Hematopoietic multipotent progenitor cell treated with erythropoietin and hydrocortisone succinate and interleukin-3 and kit ligand, for 4 days (in vitro differentiated cells): ENCODE measurements around the gene CHRD.
"Not testable (repeated sequence)": the region's sequence is repeated elsewhere in the genome, so short reads cannot be mapped to it uniquely, and the experiment has no call there.

Experiments used
- DNase-seq: peaks from one replicate; pipeline ENCODE4 v3.0.0-alpha.2; 2015

CHRD gene

DNA sequence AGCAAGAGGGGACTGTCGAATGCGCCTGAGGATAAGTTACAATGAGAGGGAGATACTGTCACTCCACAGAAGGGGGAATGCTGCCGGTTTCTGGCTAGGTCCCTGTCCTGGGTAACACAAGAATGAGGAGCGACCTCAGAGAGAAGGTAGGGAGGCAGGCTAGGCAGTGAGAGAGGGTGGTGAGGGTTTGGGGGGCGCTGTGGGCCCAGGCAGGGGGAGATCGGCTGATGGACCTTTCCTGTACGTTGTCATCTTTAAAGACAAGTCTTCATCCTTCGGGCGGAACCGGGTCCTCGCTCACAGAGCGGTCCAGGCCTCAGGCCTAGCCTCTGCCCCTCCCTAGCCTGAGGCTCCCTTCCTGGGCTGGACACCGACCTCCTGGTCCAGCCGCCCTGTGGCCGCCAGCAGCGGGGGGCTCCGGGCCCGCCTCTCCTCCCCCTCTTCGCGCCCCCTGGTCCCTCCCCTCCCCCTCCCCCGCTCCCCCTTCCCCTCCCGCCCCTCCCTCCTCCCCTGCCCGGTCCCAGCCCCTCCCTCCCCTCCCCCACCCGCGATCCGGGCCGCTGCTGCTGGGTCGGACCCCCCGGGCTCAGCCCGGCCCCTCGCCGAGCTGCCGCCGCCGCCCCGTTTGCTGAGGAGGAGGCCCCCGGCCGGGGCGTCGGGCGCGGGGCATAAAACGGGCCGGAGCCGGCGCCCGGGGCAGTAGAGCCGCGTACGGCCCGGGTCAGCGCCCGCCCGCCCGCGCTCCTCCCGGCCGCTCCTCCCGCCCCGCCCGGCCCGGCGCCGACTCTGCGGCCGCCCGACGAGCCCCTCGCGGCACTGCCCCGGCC is at the start of gene CHRD:
TSS of gene CHRD (plus strand) at position 697 of the 827 bp plus-strand sequence. CDS start 265 bp downstream, outside the sequence.
- no peak for DNase-seq

DNA sequence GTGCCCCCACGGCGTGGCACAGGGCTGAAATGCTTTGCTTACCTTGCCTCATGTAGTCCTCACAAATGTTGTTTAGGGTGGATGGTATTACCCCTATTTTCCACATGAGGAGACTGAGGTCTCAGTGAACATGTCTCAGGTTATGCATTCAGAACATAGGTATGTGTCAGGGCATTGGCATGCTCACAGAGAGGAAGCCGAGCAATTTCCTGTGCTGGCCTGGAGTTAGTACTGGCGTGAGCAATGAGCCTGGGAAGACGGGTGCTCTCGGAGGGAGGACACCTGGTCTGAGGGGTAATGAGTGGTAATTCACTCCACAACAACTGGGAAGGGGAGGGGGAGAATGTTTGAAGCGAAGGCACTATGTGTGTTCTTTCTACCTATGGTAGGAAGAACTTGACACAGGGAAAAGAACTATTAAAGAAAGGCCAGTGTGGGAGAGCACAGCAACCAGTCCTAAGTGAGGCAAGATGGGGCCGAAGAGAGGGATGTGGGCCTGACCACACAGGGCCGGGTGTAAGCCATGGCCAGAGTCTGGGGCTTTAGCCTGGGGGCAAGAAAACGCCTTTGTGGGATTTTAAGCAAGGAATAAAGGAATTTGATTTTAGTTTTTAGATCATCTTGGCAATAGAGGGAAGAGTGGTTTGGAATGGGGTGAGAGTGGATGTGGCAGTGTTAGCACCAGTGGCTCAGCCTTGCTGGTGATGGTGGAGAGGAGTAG is 47.3 kb upstream of the CHRD start:
- DNase-seq = no peak

DNA sequence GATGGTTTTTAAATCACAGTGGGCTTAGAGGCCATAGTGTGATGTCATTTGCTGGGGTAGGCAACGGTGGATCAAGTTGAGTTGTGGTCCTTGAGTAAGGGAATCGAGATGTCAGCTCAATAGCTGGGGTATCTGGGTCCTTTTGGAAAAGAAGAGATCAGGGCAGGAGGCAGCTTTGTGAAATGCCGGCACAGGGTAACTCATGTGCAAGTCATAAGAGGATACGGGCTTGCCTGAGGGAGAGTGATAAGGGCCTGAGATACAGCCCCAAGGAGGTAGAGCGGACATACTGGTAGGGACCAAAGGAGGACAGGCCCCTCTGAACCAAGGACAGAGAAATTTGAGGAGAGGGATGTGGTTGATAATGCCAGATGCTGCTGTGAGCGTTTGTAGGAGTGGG is 46.7 kb upstream of the CHRD start:
- peak; percentile 25 for DNase-seq

DNA sequence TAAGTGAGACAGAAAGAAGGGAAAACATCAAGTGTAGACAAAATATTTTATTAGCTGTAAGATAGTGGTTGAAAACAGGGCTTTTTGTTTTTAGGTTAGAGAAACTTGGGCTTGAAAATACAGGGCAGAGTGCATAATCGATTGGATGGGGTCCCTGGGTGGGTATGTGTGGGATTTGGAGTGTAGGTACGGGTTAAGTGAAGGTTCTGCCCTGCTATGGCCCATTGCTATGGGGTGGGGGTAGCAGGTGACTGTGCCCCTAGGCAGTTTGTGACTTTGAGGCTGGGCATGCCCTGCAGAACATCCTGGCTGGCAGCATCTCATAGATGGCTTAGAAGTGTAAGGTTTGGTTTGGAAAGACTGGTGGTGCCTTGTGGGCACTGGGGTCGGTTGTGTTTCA is 46.2 kb upstream of the CHRD start:
- DNase-seq = no peak

DNA sequence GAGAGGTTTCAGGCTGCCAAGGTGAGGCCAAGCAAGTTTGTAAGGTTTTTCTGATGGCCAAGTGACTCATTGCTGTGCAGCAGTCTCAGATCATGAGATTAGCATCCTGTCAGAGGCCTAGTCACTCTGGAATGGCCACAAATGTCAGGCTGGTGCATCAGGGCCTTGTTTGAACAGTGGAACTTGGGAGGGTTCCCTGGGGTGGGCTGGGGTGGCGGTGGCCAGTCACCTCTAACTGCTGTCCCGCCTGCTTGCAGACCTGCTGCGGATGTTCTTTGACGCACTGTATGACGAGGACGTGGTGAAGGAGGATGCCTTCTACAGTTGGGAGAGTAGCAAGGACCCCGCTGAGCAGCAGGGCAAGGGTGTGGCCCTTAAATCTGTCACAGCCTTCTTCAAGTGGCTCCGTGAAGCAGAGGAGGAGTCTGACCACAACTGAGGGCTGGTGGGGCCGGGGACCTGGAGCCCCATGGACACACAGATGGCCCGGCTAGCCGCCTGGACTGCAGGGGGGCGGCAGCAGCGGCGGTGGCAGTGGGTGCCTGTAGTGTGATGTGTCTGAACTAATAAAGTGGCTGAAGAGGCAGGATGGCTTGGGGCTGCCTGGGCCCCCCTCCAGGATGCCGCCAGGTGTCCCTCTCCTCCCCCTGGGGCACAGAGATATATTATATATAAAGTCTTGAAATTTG is 45.2 kb upstream of the CHRD start:
- peak; percentile 60 for DNase-seq

DNA sequence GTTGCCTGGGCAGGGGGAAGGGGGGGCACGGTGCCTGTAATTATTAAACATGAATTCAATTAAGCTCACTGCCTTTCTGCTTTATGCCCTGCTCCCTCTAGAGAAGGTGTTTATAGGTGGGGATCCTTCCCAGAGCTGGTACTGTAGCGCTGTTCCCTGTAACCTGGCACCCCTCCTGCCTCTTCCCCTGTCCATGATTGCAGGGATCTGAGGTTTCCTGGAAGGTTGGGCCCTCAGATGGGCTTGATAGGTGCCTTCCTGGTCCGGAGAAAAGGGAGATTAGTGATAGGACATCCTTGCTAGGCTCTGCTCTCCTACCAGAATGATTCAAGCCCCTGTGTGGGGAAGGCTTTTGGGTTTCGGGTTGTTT is 44.6 kb upstream of the CHRD start:
- no peak for DNase-seq

DNA sequence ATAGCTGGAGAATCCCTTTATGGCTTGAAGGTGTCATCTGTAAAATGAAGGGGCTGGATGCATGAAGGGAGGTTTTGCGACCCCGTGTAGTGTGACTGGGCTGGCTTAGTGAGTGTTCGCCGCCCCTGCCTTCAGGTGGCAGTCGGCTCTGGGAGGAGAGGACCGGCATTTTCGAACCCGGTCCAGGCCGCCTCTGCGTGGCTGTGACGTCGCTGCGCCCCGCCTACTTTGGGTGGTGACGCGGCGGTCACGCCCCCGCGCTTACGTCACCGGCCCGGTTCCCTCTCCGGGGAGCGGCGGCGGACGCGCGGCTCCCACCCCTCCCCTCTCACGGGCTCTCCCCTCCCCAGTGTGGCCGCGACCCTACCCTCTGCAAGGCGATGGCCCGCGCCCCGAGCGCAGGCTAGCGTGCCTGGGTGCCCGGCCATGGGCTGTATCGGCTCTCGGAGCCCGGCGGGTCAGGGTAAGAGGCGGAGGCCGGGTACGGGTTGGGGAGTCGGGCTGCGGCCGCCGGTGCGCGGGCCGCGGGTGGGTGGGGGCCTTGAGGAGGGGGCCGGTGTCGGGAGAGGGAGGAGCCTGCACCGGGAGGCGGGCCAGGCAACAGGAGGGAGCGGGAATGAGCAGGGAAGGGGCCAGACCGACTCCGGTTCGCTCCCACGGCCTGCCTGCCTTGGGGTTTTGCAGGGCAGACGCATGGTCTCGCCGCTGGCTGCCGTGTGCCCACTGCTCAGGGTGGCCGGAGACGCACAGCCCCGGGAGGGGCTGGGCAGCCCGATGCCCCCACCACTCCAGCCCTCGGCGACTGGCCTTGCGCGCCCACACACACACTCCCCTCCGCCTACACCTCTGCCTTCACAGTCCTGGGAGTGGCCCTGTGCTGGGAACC is 44.0 kb upstream of the CHRD start:
- DNase-seq = peak; percentile 85

DNA sequence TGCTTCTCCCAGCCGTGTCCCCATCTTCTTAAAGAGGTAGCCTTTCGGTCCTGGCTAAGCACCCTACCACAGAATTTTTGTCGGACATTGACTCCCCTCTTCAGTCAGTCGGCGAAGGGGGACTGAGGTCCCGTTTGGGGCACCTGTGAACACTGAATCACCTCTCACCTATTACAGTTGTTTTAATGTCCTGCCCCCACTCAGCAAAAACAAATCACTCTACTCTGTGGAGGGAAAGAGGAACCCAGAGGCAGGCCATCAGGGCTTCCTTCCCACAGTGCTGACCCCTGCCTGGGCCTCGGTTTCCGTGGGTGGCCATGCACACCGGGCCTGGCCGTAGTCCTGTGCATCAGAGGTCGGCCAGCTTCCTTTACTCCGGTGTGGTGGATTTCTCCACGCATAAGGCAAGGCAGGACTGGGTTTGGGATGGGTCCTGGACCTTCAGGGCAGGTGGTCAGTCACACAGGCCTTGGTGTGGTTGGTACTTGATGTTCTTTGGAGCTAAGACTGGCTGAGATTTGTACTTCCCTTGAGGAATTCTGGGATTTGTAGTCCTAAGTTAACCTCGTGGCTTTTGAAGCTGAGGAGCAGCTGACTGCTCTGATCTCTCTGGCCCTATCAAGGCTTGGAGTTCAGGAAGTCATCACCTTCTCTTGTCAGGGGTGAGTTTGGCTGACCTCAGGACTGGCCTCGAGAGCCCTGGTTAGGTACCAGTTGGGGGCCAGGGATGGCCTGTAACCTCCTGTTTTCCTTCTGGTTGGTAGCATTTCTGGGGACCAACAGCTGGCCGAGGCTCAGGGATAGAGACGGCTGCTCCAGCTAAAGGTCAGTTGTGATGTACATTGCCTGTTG is 43.1 kb upstream of the CHRD start:
- DNase-seq = peak; percentile 65

DNA sequence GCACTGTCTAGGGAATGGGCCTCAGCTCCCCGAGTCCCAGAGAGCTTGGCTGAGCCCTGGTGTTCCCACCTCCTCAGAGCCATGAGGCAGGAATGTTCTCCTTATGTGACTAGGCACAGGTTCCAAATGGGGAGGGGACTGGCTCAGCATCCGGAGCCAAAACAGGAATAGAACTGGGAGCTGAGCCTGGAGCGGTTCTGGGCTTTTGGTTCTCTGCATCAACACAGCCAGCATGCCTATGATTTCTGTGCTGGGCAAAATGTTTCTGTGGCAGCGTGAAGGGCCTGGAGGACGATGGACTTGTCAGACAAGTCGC is 42.5 kb upstream of the CHRD start, which contains the start of gene FAM131A:
TSS of gene FAM131A (plus strand) at position 202 of the 316 bp plus-strand sequence. CDS start at position 233, 31 bp downstream.
- DNase-seq = no peak

DNA sequence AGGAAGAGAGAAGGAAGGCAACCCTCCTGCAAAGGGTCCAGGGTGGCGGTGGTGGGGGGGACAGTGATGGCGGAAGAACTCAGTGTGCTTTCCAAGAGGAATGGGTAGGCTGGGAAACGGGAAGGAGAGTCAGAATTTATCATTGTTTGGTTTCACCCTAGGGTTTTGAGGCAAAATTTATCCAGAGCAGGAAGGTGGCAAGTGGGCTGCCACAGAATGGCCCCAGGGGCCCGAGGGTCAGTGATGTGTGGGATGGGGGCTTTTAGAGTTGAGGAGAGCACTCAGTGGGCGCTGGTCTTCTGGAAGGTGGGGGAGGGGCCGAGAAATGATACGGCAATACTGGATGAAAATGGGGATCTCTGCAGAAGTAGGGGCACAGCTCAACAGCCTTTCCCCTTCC is 41.9 kb upstream of the CHRD start:
- DNase-seq = no peak

DNA sequence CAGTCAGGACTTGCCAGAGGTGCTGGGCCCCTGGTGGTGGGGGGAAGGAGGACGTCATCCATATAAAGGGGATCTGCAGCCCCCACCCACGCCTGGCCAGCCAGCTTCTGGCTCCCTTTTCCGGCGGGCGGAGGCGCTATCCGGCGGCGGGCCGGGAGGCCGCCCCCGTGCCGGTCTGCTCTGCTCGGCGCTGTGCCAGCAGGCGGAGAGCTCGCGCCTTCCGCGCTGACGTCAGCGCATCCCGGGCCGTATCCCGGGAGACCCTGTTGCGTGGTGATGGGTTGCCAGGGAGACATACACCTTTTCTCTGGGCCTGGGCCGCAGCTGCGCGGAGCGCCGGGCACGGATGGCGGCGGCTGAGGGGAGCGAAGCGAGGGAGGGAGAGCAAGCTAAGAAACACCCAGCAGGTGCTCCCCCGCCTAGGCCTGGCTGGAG is 41.3 kb upstream of the CHRD start:
- DNase-seq = no peak

DNA sequence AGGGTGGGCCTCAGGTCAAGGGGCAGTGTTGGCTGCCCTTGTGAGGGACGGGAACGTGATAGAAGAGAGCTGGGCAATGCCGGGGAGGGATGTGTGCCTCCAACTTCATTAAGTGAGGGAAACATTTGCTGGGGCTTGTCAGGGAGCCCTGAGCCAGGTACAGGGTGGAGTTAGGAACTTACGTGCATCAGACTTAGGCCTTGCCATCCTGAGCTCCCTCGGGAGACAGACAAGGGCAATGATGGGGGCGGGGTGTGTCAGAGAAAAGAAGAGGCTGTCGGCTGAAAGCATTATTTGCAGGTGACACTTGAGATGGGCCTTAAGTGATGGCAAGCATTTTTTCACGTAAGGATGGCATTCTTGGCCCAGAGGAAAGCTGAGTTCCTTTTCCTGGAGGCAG is 40.9 kb upstream of the CHRD start:
- DNase-seq = no peak

DNA sequence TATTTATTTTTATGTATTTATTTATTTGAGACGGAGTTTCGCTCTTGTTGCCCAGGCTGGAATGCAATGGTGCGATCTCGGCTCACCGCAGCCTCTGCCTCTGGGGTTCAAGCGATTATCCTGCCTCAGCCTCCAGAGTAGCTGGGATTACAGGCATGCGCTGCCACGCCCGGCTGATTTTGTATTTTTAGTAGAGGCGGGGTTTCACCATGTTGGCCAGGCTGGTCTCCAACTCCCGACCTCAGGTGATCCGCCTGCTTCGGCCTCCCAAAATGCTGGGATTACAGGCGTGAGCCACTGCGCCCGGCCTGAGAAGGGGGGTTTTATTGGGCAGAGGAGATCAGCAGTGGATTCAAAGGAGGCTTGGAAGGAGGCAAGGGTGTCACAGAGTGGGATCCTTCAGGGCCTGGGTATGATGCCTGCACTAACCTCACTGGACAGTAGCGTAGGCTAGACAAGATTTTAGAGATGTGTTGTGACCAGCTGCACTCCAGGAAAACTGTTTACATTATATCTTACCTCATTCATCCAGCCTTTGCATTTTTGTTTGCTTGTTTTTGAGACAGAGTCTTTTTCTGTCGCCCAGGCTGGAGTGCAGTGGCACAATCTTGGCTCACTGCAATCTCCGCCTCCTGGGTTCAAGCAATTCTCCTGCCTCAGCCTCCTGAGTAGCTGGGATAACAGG is 40.3 kb upstream of the CHRD start:
- DNase-seq = not testable (repeated sequence)

DNA sequence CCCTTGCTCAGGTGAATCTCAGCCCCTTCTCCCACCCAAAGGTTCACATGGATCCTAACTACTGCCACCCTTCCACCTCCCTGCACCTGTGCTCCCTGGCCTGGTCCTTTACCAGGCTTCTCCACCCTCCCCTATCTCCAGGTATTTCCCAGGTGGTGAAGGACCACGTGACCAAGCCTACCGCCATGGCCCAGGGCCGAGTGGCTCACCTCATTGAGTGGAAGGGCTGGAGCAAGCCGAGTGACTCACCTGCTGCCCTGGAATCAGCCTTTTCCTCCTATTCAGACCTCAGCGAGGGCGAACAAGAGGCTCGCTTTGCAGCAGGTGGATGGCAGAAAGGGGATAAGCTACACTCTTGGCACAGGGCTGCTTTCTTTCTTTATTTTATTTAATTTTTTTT is 37.9 kb upstream of the CHRD start:
- no peak for DNase-seq

DNA sequence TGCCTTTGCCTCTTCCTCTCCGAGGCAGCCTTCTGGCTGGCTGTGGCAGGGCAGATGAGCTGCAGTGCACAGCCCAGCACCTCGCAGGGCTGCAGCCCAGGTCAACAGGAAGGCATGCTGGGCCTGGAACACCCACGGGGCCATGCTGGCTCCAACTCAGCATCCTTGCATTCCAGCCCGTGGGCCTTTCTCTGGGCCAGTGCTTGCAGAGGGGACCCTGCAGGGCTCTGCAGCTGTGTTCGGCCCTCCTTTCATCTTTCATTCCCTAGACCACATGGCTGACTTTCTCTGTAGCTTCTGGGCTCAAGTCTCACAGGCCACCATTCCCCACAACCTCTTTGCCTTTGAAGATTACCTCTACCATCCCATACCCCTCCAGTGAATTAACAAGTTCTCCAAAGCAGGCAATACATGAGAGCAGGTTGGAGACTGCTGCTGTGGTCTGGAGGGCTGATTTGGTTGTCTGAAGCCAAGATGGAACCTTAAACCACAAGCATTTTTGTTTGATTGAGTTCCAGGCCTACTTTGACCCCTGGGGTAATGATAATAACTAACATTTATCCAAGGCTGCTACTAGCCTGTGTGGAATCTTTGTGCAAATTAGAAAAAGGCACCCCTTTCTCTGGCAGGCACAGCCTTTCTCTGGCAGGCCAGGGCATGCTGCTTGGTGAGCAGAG is 36.5 kb upstream of the CHRD start:
- DNase-seq = no peak

DNA sequence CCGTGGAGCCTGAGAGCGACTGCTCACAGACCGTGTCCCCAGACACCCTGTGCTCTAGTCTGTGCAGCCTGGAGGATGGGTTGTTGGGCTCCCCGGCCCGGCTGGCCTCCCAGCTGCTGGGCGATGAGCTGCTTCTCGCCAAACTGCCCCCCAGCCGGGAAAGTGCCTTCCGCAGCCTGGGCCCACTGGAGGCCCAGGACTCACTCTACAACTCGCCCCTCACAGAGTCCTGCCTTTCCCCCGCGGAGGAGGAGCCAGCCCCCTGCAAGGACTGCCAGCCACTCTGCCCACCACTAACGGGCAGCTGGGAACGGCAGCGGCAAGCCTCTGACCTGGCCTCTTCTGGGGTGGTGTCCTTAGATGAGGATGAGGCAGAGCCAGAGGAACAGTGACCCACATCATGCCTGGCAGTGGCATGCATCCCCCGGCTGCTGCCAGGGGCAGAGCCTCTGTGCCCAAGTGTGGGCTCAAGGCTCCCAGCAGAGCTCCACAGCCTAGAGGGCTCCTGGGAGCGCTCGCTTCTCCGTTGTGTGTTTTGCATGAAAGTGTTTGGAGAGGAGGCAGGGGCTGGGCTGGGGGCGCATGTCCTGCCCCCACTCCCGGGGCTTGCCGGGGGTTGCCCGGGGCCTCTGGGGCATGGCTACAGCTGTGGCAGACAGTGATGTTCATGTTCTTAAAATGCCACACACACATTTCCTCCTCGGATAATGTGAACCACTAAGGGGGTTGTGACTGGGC is 35.1 kb upstream of the CHRD start:
- DNase-seq = no peak

DNA sequence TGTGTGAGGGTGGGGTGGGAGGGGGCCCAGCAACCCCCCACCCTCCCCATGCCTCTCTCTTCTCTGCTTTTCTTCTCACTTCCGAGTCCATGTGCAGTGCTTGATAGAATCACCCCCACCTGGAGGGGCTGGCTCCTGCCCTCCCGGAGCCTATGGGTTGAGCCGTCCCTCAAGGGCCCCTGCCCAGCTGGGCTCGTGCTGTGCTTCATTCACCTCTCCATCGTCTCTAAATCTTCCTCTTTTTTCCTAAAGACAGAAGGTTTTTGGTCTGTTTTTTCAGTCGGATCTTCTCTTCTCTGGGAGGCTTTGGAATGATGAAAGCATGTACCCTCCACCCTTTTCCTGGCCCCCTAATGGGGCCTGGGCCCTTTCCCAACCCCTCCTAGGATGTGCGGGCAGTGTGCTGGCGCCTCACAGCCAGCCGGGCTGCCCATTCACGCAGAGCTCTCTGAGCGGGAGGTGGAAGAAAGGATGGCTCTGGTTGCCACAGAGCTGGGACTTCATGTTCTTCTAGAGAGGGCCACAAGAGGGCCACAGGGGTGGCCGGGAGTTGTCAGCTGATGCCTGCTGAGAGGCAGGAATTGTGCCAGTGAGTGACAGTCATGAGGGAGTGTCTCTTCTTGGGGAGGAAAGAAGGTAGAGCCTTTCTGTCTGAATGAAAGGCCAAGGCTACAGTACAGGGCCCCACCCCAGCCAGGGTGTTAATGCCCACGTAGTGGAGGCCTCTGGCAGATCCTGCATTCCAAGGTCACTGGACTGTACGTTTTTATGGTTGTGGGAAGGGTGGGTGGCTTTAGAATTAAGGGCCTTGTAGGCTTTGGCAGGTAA is 34.3 kb upstream of the CHRD start:
- DNase-seq = peak; percentile 94

DNA sequence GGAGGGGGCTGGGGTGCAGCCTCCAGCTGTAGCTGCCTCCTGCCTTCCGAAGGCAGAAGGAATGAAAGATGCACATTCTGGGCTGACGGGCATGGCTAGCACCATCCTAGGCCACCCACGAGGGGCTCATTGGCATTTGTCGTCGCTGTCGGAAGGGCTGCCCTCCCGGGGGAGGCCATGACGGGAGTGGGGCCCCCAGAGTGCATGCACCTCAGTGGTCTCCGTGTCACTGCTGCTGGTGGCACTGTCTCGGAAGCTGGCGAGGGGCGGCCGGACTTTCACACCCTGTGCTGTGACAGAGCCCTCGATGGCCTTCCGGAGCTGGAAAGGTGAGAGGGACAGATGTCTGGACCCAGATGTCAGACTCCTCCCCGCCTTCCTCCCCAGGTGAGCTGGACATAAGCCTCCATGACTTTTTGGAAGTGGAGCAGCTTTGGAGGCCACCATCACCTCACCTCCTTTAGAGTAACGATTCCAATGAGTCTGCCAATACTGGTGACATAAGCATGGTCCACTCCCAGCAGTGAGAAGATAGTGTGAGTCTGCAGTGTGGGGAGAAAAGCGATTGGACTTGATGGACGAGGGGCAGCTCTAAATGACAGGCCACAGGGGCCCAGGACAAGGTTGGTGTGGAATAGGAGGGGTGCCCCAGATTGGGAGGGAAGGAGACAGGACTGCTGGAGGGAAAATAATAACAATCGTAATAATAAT is 33.2 kb upstream of the CHRD start:
- DNase-seq = no peak
